AG09319 (cell line): ENCODE results near the gene RAD51B.

Experiments
- DNase-seq: peaks from one replicate; pipeline ENCODE4 v3.0.0-alpha.2; 2010; ENCODE audit warnings: low read depth; ENCODE audit errors: extremely low read depth
- TF ChIP-seq, protein P1 (sequence below): IDR thresholded peaks from 2 replicates; pipeline ENCODE4 v1.5.1; 2011; ENCODE audit warnings: low read depth, mild to moderate bottlenecking, inconsistent platforms, low read length, moderate library complexity

RAD51B gene

DNA sequence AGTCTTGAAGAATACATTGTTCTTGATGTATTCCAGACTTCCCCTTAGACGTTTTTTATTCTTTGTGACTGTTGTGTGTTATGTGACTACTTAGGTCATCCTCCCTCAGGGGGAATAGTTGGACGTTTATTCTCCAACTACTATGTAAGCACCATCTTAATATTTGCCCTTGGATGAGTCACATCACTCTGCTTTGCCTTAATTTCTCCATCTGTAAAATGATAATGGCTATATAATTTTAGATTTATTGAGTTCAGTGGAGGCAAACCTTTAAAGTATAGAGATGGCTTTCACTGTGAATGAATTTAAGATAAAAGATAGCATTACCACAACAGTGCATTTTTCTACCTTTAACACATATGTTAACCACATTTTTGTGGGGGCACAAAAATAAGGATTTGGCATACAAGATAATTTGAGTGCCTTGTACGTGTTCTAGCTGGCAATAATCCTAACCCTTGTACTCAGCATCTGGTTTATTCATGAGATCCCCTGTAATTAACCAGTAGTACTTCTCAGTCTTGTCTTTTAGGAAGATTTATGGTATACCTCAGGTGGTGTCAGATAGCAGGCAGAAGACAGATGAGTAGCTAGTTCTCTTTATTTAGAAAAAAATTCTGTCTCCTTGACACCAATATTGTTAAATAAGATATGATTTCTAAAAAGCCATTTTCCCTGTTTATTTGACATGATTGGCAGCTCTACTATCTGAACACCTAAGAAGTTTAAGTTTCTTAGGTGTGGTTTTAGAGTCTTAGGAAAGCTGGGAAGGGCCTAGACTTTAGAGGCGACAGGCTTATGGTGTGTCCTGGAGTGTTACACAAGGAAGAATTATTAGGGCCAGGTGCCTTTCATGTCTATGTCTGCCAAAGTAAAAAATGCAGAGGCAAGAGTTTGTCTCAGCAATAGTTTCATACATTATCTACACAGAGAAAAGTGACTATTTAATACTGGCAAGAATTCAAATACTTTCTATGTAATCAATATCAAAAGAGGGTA, 152.3 kb downstream of the RAD51B start:
- TF ChIP-seq, protein P1, sequence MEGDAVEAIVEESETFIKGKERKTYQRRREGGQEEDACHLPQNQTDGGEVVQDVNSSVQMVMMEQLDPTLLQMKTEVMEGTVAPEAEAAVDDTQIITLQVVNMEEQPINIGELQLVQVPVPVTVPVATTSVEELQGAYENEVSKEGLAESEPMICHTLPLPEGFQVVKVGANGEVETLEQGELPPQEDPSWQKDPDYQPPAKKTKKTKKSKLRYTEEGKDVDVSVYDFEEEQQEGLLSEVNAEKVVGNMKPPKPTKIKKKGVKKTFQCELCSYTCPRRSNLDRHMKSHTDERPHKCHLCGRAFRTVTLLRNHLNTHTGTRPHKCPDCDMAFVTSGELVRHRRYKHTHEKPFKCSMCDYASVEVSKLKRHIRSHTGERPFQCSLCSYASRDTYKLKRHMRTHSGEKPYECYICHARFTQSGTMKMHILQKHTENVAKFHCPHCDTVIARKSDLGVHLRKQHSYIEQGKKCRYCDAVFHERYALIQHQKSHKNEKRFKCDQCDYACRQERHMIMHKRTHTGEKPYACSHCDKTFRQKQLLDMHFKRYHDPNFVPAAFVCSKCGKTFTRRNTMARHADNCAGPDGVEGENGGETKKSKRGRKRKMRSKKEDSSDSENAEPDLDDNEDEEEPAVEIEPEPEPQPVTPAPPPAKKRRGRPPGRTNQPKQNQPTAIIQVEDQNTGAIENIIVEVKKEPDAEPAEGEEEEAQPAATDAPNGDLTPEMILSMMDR = no peak
- DNase-seq = no peak

DNA sequence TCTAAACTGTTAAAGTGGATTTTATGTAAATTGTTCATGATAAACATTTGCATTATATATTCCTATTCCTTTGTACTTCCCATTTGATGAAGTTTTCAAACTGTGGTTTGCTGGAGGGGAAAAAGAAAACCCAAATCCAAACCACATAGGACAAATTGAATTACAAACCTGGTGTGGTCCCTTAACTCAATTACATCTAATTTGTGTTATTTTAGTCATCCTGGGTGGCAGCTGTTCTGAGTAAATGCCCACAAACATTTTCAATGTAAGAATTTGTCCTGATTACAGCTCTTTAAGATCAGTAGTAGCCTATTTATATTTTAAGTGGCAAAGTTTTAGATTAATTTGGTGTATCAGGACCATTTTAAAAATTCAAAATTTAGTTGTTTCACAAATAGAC, 153.9 kb downstream of the RAD51B start:
- DNase-seq = no peak
- TF ChIP-seq, protein P1 = no peak

DNA sequence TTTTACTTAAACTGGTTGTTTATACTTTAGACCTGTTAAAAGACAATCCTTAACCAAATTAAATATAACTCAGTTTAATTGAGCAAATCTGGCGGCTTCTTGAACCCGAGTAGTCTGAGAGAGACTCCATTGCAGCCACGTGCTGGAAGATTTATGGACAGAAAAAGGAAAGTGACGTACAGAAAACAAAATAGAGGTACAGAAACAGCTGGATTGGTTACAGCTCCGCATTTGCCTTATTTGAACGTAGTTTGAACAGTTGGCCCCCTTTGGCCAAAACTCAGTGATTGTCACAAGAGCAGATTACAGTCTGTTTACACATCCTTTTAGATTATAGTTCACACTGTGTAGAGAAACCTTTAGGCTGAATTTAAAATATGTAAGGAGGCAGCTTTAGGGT, 155.9 kb downstream of the RAD51B start:
- TF ChIP-seq, protein P1 = no peak
- no peak for DNase-seq

DNA sequence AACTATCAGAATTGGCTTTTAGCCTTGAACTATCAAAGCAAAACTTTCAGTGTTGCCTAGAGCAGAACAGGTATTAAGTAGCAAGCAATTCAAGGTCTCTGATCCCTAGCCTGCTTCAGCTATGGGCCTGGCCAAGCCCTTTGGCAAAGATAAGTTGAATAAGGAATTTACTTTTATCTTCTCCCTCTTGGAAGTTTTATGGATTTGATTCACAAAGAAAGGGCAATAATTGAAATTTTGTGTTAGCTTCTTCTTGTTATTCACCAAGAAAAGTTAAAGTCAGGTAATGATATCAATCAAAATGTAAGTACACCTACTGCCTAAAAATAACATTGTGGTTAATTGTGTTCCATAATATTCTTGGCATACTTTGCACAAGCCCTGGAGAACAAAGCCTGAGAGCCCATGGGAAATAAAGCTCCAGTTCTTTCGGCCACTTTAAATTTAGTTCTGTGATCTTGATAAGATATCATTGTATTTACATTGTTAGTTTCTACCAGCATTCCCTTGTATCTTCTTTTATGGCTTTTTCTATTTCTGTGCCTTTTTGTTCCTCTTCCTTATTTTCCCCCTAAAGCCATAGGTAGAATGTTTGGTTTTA, 158.0 kb downstream of the RAD51B start:
- TF ChIP-seq, protein P1 = no peak
- no peak for DNase-seq

DNA sequence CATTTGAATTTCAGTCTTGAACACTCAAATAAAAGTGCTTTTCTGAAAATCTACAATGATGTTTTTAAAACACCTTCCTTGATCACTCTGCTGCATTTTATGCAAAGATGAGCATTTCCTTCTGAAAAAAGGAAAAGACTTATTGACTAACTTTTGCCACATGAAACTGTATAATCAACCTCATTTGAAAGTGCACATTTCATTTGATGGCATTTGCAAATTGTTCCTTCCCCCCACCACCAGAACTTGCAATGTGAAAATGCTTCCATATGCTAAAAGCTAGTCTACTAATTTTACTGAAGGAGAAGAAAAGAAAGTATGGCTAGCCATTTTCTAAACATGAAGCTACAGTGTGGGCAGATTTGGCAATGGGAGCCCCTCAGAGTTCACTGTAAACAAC, 159.2 kb downstream of the RAD51B start:
- DNase-seq = no peak

DNA sequence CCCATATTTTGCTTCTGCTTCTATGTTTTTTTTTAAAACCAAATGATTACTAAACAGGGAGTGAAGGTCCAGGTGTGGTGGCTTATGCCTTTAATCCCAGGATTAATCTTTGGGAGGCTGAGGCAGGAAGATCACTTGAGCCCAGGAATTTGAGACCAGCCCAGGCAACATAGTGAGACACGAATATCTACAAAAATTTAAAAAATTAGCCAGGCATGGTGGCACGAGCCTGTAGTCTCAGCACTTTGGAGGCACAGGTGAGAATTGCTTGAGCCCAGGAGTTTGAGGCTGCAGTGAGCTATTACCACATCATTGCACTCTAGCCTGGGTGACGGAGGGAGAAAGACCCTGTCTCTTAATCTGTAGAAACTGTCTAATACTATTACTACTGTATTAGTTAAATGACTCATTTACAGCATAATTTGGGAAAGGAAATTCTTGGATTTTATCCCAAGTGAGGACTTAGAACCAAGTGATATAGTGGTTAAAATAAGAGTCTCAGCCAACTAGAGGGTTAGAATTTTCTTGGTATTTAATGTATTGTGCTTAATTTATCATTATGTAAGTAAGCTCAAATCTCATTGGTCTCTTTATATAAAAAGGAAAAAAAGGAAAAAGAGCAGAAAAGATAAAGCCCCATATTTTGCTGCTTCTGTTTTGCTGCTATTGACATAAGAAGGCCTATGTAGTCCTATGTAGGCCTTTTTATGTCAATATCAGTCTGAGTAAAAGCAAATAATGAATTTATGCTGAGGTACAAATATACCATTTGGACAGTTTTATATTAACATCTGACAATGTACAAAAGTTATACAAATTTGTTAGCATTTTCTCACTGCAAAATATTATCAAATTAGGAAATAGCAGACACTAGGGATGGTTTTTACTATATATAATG, 163.4 kb downstream of the RAD51B start:
- DNase-seq = no peak
- TF ChIP-seq, protein P1 = no peak

More for the DNA sequence above, 159.2 kb downstream of the RAD51B start:
- TF ChIP-seq, protein P1 = no peak
